GM12878 (cell line): ENCODE results near the gene UHRF1.

ENCODE experiments used
- CHD2 ChIP-seq: IDR thresholded peaks from 2 replicates; pipeline ENCODE4 v1.6.1; 2011; ENCODE audit warnings: low read depth, low read length, improper control_type of control experiment, borderline replicate concordance
- EP300 ChIP-seq, 2 experiments: fragments of 150-350 bp in 1 of 2; IDR thresholded peaks; 2 replicates each; pipeline ENCODE4 v1.6.1; 2011 to 2012; ENCODE audit warnings: low read depth in 2 of 2, low read length in 2 of 2, borderline replicate concordance in 1 of 2, improper control_type of control experiment in 1 of 2, inconsistent platforms in 1 of 2; ENCODE audit not compliant: control insufficient read depth in 1 of 2
- EZH2 ChIP-seq: IDR thresholded peaks from 2 replicates; pipeline ENCODE4 v1.6.1; 2012; ENCODE audit warnings: low read depth, mild to moderate bottlenecking, control low read depth, inconsistent platforms, low read length, borderline replicate concordance; ENCODE audit not compliant: control insufficient read depth
- TCF12 ChIP-seq: IDR thresholded peaks from 2 replicates; pipeline ENCODE4 v1.6.1; 2011; ENCODE audit warnings: low read depth, mild to moderate bottlenecking, low read length
- ZNF24 ChIP-seq: fragments of 450-650 bp; IDR thresholded peaks from 2 replicates; pipeline ENCODE4 v1.6.1; 2017; ENCODE audit warnings: antibody characterized with exemption, mild to moderate bottlenecking
- TF ChIP-seq, protein P1 (sequence below): IDR thresholded peaks from 2 replicates; pipeline ENCODE4 v1.6.1; 2011; ENCODE audit warnings: low read depth, mild to moderate bottlenecking, low read length, moderate library complexity, borderline replicate concordance; ENCODE audit errors: extremely low read depth
- TF ChIP-seq, protein P2 (sequence below): fragments of 450-650 bp; conservative IDR thresholded peaks from 2 replicates; pipeline ENCODE4 v1.6.1; 2017; ENCODE audit warnings: mild to moderate bottlenecking, moderate library complexity
- TF ChIP-seq, protein P3 (sequence below): IDR thresholded peaks from 2 replicates; pipeline ENCODE4 v1.6.1; 2011; ENCODE audit warnings: borderline replicate concordance, low read depth, mild to moderate bottlenecking, moderate library complexity, mixed read lengths, low read length; ENCODE audit not compliant: insufficient read depth; ENCODE audit errors: extremely low read length
- TF ChIP-seq, protein P4 (sequence below): IDR thresholded peaks from 2 replicates; pipeline ENCODE4 v1.6.1; 2011; ENCODE audit warnings: low read depth, low read length, improper control_type of control experiment, borderline replicate concordance

DNA sequence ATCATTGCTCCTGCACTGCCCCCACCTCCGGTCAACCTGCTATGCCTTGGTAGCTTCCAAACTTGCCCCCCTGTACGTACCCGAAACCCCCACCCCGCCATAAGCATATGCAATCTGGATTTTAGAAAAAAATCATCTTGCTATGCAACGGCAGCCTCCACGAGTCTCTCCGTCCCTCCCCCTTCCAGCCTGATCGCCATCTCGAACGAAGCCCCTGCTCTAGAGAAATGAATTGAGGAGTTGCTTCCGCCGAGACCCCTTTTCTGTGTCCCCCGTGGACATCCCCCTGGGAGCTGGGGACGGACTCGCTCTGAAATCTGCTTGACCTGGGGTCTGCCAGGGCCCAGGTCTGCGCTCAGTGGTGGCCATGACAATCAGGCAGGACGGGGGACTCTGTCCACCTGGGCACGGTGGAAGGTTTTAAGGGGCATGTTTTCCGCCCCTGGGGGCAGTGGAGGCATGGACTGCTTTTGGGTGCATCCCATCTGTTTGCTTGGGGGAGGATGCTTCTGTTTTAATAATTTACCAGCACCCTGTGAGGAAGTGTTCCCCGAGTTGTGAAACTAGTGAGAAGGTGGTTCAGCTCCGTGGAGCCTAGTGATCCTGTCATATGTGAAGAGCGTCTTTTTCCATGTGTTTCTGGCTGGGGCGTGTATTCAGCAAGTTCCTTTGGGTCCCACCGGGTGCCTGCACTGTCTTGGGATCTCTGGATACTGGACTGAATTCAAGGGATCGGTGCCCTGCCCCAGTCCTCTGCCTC lies 60.7 kb downstream of the UHRF1 start:
- TF ChIP-seq EP300 (IDR thresholded peaks at IDR 0.05; ENCODE audit: borderline replicate concordance in 1 of 2, control insufficient read depth in 1 of 2, low read depth in 2 of 2, low read length in 2 of 2): no peak
- TF ChIP-seq, protein P1, sequence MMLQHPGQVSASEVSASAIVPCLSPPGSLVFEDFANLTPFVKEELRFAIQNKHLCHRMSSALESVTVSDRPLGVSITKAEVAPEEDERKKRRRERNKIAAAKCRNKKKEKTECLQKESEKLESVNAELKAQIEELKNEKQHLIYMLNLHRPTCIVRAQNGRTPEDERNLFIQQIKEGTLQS: no peak
- TF ChIP-seq CHD2: no peak
- TF ChIP-seq, protein P2, sequence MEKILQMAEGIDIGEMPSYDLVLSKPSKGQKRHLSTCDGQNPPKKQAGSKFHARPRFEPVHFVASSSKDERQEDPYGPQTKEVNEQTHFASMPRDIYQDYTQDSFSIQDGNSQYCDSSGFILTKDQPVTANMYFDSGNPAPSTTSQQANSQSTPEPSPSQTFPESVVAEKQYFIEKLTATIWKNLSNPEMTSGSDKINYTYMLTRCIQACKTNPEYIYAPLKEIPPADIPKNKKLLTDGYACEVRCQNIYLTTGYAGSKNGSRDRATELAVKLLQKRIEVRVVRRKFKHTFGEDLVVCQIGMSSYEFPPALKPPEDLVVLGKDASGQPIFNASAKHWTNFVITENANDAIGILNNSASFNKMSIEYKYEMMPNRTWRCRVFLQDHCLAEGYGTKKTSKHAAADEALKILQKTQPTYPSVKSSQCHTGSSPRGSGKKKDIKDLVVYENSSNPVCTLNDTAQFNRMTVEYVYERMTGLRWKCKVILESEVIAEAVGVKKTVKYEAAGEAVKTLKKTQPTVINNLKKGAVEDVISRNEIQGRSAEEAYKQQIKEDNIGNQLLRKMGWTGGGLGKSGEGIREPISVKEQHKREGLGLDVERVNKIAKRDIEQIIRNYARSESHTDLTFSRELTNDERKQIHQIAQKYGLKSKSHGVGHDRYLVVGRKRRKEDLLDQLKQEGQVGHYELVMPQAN: peak; percentile 77; the same call in 1 of the 2 replicates
- no peak for TF ChIP-seq TCF12
- no peak for TF ChIP-seq EZH2
- TF ChIP-seq, protein P3, sequence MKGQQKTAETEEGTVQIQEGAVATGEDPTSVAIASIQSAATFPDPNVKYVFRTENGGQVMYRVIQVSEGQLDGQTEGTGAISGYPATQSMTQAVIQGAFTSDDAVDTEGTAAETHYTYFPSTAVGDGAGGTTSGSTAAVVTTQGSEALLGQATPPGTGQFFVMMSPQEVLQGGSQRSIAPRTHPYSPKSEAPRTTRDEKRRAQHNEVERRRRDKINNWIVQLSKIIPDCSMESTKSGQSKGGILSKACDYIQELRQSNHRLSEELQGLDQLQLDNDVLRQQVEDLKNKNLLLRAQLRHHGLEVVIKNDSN: no peak
- TF ChIP-seq ZNF24: no peak
- TF ChIP-seq, protein P4, sequence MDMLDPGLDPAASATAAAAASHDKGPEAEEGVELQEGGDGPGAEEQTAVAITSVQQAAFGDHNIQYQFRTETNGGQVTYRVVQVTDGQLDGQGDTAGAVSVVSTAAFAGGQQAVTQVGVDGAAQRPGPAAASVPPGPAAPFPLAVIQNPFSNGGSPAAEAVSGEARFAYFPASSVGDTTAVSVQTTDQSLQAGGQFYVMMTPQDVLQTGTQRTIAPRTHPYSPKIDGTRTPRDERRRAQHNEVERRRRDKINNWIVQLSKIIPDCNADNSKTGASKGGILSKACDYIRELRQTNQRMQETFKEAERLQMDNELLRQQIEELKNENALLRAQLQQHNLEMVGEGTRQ: no peak
